Panc1 (cell line): Measurements from ENCODE around the gene STARD7. TPM values are rescaled to one million over a fixed set of nuclear protein-coding genes. Genes with fewer than 3 reads are reported as not detected.

Experiments used
- ATAC-seq: fragments of 200-7000 bp; cut with Tn5 transposase; 2 replicates; pipeline ENCODE4 v1.9.1; 2020; ENCODE audit warnings: mild to moderate bottlenecking, moderate library complexity
- BruUV-seq: library from RNA; stranded (reverse); fragments of 400-500 nt; replicated peaks from 2 replicates; lab custom pipeline; 2021; lab: Mats Ljungman, UMichigan
- CTCF ChIA-PET: fragments of 300-600 bp; sonication (Branson Sonifier 250); formaldehyde crosslinking; loops from one replicate; lab custom pipeline; 2022; ENCODE audit warnings: antibody characterized with exemption; lab: Charles Lee
- POLR2A ChIA-PET: fragments of 300-600 bp; sonication (Branson Sonifier 250); formaldehyde crosslinking; loops from one replicate; lab custom pipeline; 2022; ENCODE audit warnings: antibody characterized with exemption; lab: Charles Lee
- DNase-seq: peaks from one replicate; pipeline ENCODE4 v3.0.0-alpha.2; 2010; ENCODE audit warnings: low read depth, low spot score
- H3K27ac ChIP-seq: 2 replicates; pipeline ENCODE4 v1.5.1; 2011; ENCODE audit warnings: mild to moderate bottlenecking, low read length, inconsistent platforms
- H3K27me3 ChIP-seq: fragments of 200-500 bp; sonication (Bioruptor generic); 2 replicates; pipeline ENCODE4 v1.6.0; 2014; ENCODE audit warnings: low read length, inconsistent platforms; ENCODE audit not compliant: control insufficient read depth, insufficient read depth
- H3K36me3 ChIP-seq: fragments of 200-500 bp; sonication (Bioruptor generic); 2 replicates; pipeline ENCODE4 v1.5.1; 2014; ENCODE audit warnings: inconsistent platforms, mild to moderate bottlenecking, low read length, moderate library complexity; ENCODE audit not compliant: control insufficient read depth, insufficient read depth
- H3K4me1 ChIP-seq: 2 replicates; pipeline ENCODE4 v1.5.1; 2011; ENCODE audit warnings: inconsistent platforms, mild to moderate bottlenecking, low read length, moderate library complexity; ENCODE audit not compliant: control insufficient read depth, insufficient read depth
- H3K4me3 ChIP-seq, 2 experiments: 2 replicates each; pipeline ENCODE4 v1.5.1; 2011 to 2012; ENCODE audit warnings: low read depth in 2 of 2, low read length in 2 of 2, mild to moderate bottlenecking in 2 of 2, inconsistent platforms in 1 of 2, moderate library complexity in 1 of 2
- H3K9me3 ChIP-seq: fragments of 200-500 bp; sonication (Bioruptor generic); 2 replicates; pipeline ENCODE4 v1.5.1; 2014; ENCODE audit warnings: low read depth, mild to moderate bottlenecking, inconsistent platforms, low read length, moderate library complexity; ENCODE audit not compliant: control insufficient read depth, insufficient read depth
- POLR2AphosphoS5 ChIP-seq: IDR thresholded peaks from 2 replicates; pipeline ENCODE4 v1.6.1; 2012; ENCODE audit warnings: mild to moderate bottlenecking, low read depth, low read length, moderate library complexity
- REST ChIP-seq, 2 experiments: IDR thresholded peaks; 2 replicates each; pipeline ENCODE4 v1.6.1; 2011 to 2012; ENCODE audit warnings: low read depth in 2 of 2, control low read depth in 1 of 2, low read length in 1 of 2, mild to moderate bottlenecking in 1 of 2, moderate library complexity in 1 of 2; ENCODE audit not compliant: insufficient read depth in 1 of 2
- SIN3A ChIP-seq: IDR thresholded peaks from 2 replicates; pipeline ENCODE4 v1.6.1; 2012; ENCODE audit warnings: low read depth, mild to moderate bottlenecking, low read length, moderate library complexity, borderline replicate concordance; ENCODE audit not compliant: insufficient read depth
- TCF7L2 ChIP-seq: IDR thresholded peaks from 2 replicates; pipeline ENCODE4 v1.6.1; 2011; ENCODE audit warnings: mild to moderate bottlenecking, low read depth, low read length, inconsistent platforms
- in situ Hi-C: cut with HindIII; loops from 2 replicates; pipeline ENCODE4 v1.10.0; 2016; ENCODE audit warnings: low sequenced_read_pairs, low pct_unique_long_range_greater_than_20kb
- intact Hi-C: fragments of 100-400 bp; cut with micrococcal nuclease; formaldehyde crosslinking; loops from one replicate; pipeline ENCODE4 v1.10.0; 2022; ENCODE audit not compliant: unreplicated experiment
- total RNA-seq: library from RNA; stranded (reverse); gene quantifications from one replicate; pipeline ENCODE4 v1.2.1, GENCODE V29; 2021; ENCODE audit not compliant: unreplicated experiment
- TF ChIP-seq, protein P1 (sequence below): fragments of 450-650 bp; IDR thresholded peaks from 2 replicates; pipeline ENCODE4 v1.5.1; 2017; ENCODE audit warnings: mild to moderate bottlenecking

STARD7 gene
- total RNA-seq, 1 experiment from 2014 or later: 133 TPM

- no peaks in the 10 kb centered on the region for H3K9me3 ChIP-seq
- peak overlapping the region; percentile 98 for H3K27ac ChIP-seq
- ATAC-seq (no peak; the same call in 1 of the 2 replicates), DNase-seq (no peak)
- H3K36me3 ChIP-seq: no peaks in the 10 kb centered on the region; the same call in none of the 2 replicates
- H3K4me3 ChIP-seq: peak overlapping the region; percentile 73 to 91
- TSS peak; percentile 79 for BruUV-seq
- peaks cover 33% of the 10 kb centered on the region for H3K4me1 ChIP-seq
- CTCF ChIA-PET: interaction anchor here (0.7 kb wide), 1 partner anchor 19 kb away, joined by 3 read pairs; no protein-coding TSS in a partner anchor
- no peak for TF ChIP-seq TCF7L2
- TF ChIP-seq SIN3A: no peak
- TF ChIP-seq POLR2AphosphoS5: 0 out of 2 replicates have a peak, but pooled peaks have one; percentile 15
- POLR2A ChIA-PET: interaction anchor here (1.0 kb wide), 1 partner anchor 303 kb away, joined by 3 read pairs; no protein-coding TSS in a partner anchor
- intact Hi-C loops: loop anchor here (5.0 kb wide), 1 partner anchor 53 kb away; no protein-coding TSS in a partner anchor
- in situ Hi-C loops: no loop called here
- no peaks in the 10 kb centered on the region for H3K27me3 ChIP-seq
Observed at GRCh38 chr2:96209011-96209728, 543 bp upstream of the STARD7 start.

DNA sequence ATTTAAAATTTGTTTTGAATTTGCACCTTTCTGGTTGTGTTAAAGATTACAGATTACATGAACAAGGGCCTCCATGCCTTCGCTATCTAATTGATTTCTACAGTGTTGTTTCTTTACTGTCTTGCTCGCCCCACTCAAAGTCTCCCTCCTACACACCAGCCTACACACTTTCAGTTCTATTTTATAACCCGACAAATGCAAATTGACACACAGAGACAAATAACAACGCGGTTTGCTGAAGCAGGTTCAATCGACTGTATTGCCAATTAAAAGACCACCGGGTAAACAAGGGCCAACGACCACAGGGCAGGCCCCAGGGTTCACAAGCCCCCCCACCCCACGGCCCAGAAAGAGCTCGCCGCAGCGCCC, 869 bp downstream of the STARD7 start:
- Histone ChIP-seq H3K9me3 (no peaks in the 10 kb centered on the region), H3K27me3 (no peaks in the 10 kb centered on the region), H3K4me1 (peaks cover 39% of the 10 kb centered on the region), H3K4me3 (peak overlapping the region; percentile 73 to 91), H3K27ac (peak overlapping the region; percentile 80), H3K36me3 (no peaks in the 10 kb centered on the region; the same call in none of the 2 replicates)
- in situ Hi-C loops (no loop called here), intact Hi-C loops (loop anchor here (5.0 kb wide), 1 partner anchor 55 kb away; no protein-coding TSS in a partner anchor)
- CTCF ChIA-PET: interaction anchor here (0.6 kb wide), 1 partner anchor 17 kb away, joined by 3 read pairs; no protein-coding TSS in a partner anchor
- BruUV-seq: no TSS peak
- TF ChIP-seq TCF7L2 (no peak), SIN3A (no peak), REST (IDR thresholded peaks at IDR 0.05; ENCODE audit: insufficient read depth in 1 of 2, low read depth in 2 of 2, low read length in 1 of 2) (no peak), POLR2AphosphoS5 (no peak)
- TF ChIP-seq, protein P1, sequence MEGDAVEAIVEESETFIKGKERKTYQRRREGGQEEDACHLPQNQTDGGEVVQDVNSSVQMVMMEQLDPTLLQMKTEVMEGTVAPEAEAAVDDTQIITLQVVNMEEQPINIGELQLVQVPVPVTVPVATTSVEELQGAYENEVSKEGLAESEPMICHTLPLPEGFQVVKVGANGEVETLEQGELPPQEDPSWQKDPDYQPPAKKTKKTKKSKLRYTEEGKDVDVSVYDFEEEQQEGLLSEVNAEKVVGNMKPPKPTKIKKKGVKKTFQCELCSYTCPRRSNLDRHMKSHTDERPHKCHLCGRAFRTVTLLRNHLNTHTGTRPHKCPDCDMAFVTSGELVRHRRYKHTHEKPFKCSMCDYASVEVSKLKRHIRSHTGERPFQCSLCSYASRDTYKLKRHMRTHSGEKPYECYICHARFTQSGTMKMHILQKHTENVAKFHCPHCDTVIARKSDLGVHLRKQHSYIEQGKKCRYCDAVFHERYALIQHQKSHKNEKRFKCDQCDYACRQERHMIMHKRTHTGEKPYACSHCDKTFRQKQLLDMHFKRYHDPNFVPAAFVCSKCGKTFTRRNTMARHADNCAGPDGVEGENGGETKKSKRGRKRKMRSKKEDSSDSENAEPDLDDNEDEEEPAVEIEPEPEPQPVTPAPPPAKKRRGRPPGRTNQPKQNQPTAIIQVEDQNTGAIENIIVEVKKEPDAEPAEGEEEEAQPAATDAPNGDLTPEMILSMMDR: no peak
- POLR2A ChIA-PET: interaction anchor here (0.7 kb wide), 1 partner anchor 21 kb away, joined by 12 read pairs; no protein-coding TSS in a partner anchor
- DNase-seq (no peak), ATAC-seq (no peak)
